NCI-H1105 (cell line): ENCODE data around the gene TEX9.
"Not testable (repeated sequence)": the region's sequence is repeated elsewhere in the genome, so short reads cannot be mapped to it uniquely, and the experiment has no call there.

Experiments used
- DNase-seq: peaks from one replicate; lab custom pipeline; 2025; lab: John Stamatoyannopoulos, UW

Gene TEX9

DNA sequence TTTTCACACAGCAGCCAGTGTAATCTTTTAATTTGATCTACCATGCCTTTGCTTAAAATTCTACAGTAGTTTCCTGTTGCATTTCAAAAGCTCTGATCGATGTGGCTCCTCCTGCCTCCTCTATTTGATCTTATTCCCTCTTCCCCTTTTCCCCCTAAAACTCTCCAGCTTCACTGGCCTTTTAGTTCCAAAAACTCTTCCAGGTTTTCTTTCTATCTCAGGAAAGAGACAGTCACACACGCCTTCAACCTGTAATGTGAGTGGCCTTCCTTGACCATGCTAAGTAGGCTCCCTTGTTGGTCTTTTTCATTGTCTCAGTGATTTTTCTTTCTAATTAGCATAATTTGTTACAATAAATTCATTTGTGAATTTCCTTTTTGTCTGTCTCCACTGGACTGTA lies 985 bp downstream of the TEX9 start:
- DNase-seq, result no peak

DNA sequence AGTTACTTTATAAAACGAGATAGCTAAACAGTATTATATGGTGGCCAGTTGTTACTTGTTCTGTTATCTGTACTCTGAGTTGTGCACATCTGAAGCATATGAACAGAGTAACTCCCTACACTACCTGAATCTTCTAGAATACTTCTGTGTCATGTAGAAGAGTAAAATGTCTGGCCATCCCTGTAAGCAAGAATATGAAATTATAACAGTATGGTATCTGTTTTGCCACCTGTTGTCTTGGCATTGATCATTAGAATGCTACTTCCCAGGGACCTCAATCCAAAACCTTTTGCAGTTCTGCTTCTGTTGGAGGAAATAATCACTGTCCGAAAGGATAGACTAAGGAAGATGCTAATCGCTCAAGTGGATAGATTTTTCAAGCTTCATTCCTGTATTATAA lies 1.9 kb downstream of the TEX9 start:
- no peak for DNase-seq

DNA sequence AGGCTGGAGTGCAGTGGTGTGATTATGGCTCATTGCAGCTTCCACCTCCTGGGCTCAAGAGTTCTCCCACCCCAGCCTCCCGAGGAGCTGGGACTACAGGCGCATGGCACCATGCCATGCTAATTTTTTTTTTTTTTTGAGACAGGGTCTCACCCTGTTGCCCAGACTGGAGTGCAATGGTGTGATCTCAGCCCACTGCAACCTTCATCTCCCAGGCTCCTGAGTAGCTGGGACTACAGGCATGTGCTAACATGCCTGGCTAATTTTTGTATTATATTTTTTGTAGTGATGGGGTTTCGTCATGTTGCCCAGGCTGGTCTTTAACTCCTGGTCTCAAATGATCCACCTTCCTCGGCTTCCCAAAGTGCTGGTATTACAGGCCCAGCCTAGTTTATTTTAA lies 4.0 kb downstream of the TEX9 start:
- peak; percentile 25 for DNase-seq

DNA sequence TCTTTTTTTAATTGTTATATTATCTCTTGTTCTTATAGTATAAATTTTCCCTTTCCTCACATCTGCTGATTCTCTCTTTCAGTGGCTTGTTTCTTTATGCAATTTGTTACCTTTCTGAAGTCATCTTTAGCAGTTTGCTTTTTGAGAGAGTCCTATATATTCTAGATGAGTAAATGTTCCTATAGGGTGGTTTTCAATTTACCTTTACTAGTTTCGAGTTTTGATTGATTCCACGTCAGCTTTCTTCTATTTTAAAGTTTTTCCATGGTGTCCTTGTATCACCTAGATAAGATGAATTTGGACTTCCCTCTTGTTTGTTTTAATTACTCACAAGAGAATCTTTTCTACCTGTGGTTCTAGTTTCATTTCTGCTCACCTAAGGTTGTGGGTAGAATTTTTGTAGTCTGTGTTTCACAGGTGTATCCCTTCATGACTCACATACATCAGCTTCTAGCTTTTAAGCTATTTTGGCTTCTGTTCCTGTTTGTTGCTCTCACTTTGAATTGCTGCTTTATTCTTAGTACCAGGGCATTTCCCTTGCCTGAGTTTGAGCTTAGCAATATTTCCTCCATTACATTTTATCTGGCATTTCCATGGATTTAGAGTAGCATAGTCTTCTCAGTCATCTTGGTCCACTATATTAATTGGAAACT lies 6.4 kb downstream of the TEX9 start:
- no peak for DNase-seq

DNA sequence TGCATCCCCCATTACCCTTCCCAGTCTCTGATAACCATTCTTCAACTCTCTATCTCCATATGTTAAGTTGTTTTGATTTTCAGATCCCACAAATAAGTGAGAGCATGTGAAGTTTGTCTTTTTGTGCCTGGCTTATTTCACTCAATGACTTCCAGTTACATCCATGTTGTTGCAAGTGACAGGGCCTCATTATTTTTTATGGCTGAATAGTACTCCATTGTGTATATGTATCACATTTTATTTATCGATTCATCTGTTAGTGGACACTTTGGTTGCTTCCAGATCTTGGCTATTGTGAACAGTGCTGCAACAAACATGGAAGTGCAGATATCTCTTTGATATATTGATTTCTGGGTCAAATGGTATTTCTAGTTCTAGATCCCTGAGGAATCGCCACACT lies 9.5 kb downstream of the TEX9 start:
- not testable (repeated sequence) for DNase-seq

DNA sequence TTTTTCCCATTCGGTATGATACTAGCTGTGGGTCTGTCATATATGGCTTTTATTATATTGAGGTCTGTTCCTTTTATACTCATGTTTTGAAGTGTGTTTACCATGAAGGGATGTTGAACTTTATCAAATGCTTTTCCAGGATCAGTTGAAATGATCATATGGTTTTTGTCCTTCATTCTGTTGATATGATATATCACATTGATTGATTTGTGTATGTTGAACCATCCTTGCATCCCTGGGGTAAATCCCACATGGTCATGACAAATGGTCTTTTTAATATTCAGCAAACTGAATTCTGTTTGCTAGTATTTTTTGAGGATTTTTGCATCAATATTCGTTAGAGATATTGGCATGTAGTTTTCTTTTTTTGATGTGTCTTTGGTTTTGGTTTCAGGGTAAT lies 12.6 kb downstream of the TEX9 start:
- DNase-seq, result not testable (repeated sequence)

DNA sequence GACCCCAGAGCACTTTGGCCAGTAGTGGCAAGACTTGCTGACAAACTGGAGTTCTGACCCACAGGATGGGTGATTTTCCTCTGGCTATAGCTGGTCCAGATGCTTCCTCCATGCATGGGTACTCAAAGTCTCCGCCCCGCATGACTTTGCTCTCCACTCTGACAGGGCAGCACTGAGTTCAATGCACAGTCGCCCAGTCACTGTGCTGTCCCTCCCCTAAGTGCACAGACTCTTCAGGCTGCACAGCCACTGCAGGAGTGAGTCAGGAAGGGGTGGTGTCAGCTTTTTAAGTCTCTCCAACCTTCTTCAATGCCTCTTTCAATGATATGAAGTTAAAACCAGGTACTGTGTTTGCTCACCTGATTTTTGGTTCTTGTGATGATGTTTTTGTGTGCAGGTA lies 17.8 kb downstream of the TEX9 start:
- DNase-seq, result no peak

DNA sequence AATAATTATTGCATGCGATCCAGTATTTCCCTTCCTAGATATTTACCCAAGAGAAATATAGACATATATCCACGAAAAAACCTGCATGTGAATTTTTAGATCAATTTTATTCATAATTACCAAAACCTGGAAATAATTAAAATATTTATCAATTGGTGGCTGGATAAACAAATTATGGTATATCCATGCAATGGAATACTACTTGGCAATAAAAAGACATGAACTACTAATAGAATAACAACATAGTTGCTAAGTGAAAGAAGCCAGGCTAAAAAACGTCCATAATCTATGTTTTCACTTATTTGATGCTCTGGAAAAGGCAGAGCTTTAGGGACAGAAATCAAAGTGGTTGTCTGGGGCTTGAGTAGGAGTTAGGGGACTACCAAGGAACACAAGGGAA lies 20.7 kb downstream of the TEX9 start:
- DNase-seq, result no peak

DNA sequence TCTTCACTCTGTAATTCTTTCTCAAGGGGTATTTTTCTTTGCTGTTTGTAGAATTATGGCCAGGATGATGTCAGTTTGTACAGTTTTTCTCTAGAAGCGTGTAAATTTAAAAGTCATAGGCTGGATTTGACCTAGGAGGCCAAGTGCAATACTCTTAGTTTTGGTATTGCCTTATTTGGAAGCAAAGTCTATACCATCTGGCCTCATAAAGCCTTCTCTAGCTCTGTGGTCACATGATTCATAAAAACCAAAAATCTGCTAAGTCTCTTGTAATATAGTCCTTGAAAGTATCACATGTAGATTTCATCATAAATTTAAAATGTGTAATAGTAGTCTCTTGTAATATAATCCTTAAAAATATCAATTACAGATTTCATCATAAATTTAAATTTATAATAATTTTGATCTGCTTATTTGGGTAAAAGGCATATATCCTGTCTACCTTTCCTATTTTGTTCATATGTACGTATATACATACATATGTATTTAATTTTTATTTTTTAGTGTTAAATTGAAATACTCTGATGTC lies 25.6 kb downstream of the TEX9 start:
- DNase-seq, result no peak

DNA sequence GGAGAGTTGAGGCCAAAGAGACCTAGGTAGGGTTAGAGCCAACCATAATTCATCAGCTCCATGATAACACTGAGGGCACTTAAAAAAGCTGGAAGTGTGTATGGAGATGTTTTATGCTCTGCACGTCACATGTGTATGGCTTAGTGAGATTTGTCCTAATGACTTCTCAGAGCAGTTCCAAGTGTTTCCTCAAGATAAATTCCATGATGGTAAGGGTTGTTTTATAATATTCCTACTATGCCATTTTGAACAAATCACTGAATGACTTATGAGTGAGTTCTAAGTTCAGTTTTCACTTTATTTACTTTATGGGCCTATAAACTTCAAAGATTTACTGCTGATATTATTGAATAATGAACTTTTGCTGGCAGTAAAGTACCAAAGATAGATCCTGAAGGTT lies 28.1 kb downstream of the TEX9 start:
- no peak for DNase-seq

DNA sequence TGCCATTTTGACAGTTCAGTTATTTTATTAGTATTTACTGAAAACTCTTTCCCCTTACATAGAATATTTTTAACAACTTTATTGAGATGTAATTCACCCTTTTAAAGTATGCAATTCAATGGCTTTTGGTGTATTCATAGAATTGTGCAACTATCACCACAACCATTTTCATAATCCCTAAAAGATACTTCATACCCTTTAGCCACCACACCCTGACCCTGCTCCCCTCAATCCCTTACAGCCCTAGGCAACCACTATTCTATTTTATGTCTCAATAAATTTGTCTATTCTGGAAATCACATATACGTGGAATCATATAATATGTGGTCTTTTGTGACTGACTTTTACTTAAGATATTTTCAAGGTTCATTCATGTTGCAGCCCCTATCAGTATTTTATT lies 29.7 kb downstream of the TEX9 start:
- no peak for DNase-seq

DNA sequence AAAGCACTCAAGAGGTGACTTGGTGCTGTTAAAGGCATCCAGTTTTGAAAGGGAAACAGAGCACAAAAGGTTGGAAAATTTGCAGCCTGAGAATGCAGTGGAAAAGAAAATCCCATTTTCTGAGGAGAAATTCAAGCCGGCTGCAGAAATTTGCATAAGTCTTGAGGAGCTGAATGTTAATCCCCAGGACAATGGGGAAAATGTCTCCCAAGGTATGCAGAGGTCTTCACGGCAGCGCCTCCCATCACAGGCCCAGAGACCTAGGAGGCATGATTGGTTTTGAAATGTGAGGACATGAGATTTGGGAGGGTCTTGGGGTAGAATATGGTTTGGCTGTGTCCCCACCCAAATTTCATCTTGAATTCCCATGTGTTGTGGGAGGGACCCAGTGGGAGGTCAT lies 32.1 kb downstream of the TEX9 start:
- DNase-seq, result not testable (repeated sequence)

DNA sequence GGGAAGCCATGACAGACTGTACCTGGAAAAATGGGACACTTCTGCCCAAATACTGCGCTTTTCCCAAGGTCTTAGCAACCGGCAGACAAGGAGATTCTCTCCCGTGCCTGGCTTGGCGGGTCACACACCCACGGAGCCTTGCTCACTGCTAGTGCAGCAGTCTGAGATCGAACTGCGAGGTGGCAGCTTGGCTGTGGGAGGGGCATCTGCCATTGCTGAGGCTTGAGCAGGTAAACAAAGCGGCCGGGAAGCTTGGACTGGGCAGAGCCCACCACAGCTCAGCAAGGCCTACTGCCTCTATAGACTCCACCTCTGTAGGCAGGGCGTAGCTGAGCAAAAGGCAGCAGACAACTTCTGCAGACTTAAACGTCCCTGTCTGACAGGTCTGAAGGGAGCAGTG lies 34.0 kb downstream of the TEX9 start:
- DNase-seq, result not testable (repeated sequence)

DNA sequence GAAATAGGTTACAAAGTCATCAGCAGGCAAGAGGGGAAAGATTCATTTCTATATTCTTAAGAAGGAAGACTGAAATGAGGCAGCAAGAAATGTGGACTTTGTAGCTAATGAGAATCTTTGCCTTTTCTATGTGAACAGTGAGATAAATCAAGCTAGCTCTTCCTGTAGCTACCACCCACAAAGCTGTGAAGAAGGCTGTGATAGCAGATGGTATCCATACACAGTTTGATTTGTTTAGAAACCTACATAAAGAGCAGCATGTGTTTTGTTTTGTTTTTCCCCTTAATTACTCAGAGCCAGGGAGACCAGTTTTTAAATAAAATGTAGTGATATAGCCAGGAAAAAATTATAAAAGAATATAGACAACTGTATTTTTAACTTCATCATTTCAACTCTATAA lies 45.5 kb downstream of the TEX9 start:
- DNase-seq, result no peak

DNA sequence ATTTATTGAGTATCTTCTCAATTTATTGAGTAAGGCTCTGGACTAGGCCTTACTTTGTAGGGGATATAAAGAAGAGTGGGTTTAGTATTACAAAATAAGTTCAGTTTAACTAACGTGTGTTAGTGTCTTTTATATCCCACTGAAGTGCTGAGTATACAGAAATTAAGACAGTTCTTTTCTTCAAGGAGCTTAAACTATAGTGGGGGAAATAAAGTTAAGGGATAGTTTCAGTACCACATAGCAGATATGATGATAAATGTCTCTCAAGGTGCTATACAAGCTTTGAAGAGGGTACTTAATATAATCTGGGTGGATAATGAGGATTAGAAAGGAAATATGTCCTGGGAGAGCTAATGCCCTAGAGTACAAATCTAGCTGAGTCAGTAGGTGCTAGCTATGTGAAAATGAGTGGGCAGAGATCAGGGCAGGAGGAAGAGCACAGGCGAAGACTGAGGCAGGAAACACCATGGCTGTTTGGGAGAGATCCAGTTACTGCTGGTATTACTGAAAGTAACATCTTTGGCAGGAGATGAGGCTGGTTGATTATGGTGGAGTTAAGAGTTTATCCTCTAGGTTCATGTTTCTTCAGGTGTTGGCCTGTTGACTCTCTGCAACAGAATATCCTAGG lies 46.0 kb downstream of the TEX9 start:
- DNase-seq, result no peak

DNA sequence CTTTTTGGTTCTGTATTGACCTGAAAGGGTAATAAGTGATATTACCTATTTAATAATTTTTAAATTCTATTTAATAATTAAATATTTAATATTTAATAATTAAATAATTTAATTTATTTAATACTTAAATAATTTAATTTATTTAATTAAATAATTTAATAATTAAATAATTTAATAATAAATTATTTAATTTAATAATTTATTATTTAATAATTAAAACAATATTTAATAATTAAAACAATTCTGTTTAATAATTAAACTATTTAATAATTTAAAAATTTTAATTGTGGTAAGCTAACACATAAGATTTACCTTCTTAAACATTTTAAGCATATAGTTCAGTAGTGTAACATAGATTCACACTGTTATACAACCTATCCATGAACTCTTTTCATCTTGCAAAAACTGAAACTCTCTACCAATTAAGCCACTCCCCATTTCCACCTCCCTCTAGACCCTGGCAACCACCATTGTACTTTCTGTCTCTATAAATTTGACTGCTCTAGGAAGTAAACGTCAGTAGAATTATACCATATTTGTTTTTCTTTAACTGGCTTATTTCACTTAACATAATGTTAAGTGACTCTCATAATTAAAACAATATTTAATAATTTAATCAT lies 48.0 kb downstream of the TEX9 start:
- not testable (repeated sequence) for DNase-seq

DNA sequence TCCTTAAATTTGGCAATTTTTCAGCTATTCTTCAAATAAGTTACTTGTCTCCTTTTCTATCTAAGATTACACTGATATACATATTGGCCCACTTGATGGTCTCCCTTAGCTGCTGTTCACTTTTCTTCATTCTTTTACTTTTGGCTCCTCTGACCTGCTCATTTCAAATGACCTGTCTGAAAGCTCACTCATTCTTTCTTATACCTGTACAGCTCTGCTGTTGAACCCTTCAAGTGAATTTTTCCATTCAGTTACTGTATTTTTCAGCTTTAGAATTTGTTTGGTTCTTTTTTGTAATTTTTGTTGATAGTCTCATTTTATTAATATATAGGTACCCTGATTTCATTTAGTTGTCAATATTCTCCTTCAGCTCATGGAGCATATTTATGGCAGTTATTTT lies 60.0 kb downstream of the TEX9 start:
- DNase-seq, result no peak

DNA sequence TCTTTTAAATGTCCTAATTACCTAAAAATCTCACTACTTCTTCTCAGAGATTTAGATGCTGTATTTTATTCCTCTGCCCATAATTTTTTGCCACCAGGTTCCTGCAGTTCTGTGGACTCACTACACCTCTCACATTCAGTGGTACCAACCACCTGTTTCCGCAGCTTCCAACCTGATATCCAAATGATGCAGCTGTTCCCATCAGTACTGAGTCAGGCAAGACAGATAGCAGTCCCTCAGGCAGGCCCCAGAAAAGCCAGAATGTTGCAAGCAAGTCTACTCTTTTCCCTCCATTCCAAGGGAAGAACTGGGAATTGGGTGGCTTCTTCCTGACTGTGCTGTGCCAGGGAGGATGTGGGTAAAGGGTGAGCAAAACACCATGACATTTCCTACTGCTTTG lies 60.8 kb downstream of the TEX9 start:
- no peak for DNase-seq

DNA sequence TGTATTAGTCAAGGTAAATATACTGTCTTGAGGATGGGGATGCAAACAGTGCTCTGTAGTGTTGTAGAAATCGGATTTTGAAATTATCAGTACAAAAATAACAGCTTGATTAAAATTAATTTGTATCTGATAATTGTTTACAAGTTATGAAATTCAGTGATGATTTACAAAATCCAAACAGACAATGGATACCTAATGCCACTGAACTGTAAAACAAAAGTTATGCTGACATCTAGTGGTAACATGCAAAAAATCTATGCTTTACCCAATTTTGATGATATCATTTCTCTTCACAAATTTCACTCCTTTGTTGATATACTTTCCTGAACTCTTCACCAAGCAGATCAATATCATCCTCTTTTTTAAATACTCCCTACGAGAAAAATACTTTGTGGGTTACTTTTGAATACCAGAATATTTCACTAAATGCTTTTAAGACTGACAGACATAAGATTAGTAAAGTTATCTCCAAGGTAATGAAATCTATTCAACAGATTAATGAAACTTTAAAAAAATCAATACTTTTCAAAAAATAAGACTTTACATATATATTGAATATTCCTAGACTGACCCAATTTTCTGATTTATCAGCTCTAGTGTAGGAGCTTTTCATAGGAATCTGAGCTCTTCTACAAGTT lies 63.7 kb downstream of the TEX9 start:
- DNase-seq, result peak; percentile 2

DNA sequence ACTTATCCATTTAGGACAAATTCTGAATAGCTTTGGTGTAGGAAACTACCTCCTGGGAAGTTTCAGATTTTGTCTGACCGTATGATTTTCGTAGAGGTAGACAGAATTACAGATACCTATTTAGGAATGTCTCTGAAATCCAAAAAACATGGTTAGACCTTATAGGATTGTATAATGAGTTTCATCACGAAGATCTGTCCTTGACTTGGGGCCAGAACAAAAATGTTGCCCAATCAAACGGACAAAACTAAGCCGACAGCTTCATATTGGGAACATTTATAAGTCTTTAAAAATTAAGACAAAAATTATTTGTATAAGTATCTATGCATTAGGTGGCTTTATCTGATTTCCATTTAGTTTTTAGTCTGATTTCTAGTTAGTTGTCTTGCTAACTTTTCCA lies 67.1 kb downstream of the TEX9 start:
- DNase-seq, result no peak

DNA sequence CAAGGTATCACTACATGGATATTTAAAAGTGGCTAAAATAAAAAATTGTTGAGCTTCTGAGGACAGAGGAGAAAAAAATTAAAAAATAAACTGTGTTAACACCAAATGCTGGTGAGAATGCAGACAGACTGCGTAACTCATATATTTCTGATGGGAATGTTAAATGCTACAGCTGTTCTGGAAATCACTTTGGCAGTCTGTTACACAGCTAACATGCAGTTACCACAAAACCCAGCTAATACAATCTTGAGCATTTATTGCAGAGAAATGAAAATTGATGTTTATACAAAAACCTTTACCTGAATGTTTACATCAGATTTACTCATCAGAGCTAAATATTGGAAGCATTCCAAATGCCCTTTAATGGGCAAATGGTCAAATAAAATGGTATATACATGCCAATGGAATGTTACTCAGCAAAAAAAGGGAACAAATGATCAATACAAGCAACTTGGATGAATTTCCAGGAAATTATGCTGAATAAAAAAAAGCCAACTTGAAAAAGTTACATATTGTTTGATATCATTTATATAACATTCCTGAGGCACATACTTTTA lies 75.1 kb downstream of the TEX9 start:
- DNase-seq, result no peak

DNA sequence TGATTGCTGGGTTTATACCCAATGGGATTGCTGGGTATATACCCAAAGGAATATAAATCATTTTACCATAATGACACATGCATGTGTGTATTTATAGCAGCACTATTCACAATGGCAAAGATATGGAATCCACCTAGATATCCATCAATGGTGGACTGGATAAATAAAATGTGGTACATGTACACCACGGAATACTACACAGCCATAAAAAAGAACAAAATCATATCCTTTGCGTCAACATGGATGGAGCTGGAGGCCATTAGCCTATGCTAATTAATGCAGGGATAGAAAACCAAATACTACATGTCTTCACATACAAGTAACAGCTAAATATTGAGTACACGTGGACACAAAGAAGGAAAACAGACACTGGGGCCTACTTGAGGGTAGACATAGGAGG lies 77.1 kb downstream of the TEX9 start:
- DNase-seq, result no peak

DNA sequence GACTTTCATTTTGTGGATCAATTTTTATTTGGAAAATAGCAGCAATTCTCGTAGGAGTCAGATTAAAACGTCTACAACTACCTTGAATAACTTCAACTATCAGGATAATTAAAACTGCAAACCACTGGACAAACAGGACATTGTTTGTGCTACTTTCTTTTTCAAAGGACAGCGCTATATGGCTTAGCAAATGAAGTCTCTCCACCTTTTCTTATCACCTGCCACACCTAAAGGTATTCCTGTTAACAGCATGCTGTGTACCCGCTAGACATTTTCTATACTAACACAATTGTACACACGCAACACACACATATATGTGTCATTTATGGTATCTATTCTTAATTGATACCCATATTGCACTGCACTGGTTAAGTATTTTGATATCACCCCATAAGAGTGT lies 80.5 kb downstream of the TEX9 start:
- no peak for DNase-seq
